Thoracic aorta (tissue), 2 donors: ENCODE data around the gene TM4SF5. TPM values are rescaled to one million over a fixed set of nuclear protein-coding genes. Genes with fewer than 3 reads are reported as not detected.
A peak's percentile ranks its signal among the peaks of the same experiment; 100 is the strongest.
"Not testable (repeated sequence)": the region's sequence is repeated elsewhere in the genome, so short reads cannot be mapped to it uniquely, and the experiment has no call there.

ENCODE experiments used
- ATAC-seq: fragments of 150-250 bp; one replicate; pipeline ENCODE4 v1.8.0; 2017; ENCODE audit warnings: low read depth; ENCODE audit not compliant: insufficient number of reproducible peaks, low FRiP score
- DNase-seq: peaks from one replicate; pipeline ENCODE4 v3.0.0-alpha.2; 2020; ENCODE audit warnings: low spot score
- H3K27ac ChIP-seq, 2 donors: fragments of 200-600 bp; sonication (generic); 1 replicate in 1 of 2; 2 replicates in 1 of 2; pipeline ENCODE4 v1.5.1; 2016; ENCODE audit warnings: mild to moderate bottlenecking in 2 of 2, moderate library complexity in 2 of 2
- H3K27me3 ChIP-seq: fragments of 200-600 bp; sonication (generic); replicated peaks from 2 replicates; pipeline ENCODE4 v1.6.0; 2016; ENCODE audit warnings: mild to moderate bottlenecking; ENCODE audit not compliant: insufficient read depth
- H3K36me3 ChIP-seq: fragments of 200-600 bp; sonication (generic); one replicate; pipeline ENCODE4 v1.5.1; 2016
- H3K4me1 ChIP-seq, 2 donors: fragments of 200-600 bp; sonication (generic); 1 replicate in 1 of 2; 2 replicates in 1 of 2; pipeline versions ENCODE4 v1.5.1 to v1.6.0; 2016; ENCODE audit warnings: low read depth in 2 of 2, mild to moderate bottlenecking in 1 of 2; ENCODE audit not compliant: control insufficient read depth in 1 of 2
- H3K4me3 ChIP-seq: fragments of 200-600 bp; sonication (generic); 2 replicates; pipeline ENCODE4 v1.5.1; 2016; ENCODE audit warnings: mild to moderate bottlenecking
- H3K9me3 ChIP-seq: fragments of 200-600 bp; sonication (generic); 2 replicates; pipeline ENCODE4 v1.5.1; 2016
- total RNA-seq, 2 donors: library from RNA; depleted of rRNA; stranded (reverse); fragments of >200 nt; gene quantifications; one replicate each; pipeline versions ENCODE4 v1.1.0 to v1.2.3, GENCODE V29; 2016
- TF ChIP-seq, protein P1 (sequence below): fragments of 200-600 bp; sonication (generic); IDR thresholded peaks from one replicate; pipeline ENCODE4 v1.5.1; 2019; ENCODE audit warnings: antibody characterized with exemption

TM4SF5 gene
- total RNA-seq, 2 donors from 2014 or later, result not detected

DNA sequence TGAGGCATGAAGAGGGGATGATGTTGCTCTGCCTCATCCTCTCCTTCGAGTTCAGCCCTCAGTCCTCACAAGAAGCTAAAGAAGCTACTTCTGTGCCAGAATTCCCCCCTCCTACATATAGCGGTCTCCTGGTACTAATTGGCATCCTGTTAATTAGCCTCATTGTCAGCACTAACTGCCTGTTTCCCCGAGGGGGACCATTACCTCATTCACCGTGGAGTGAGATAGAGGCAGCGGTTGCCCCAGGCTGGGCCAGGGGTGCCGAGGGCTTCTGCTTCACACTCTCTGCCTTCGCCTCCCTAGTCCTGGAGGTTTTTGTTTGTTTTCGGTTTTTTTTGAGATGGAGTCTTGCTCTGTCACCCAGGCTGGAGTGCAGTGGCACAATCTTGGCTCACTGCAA lies 55.7 kb downstream of the TM4SF5 start:
- Histone ChIP-seq H3K27me3 (no peaks in the 10 kb centered on the region), H3K4me3 (no peak overlapping the region), H3K36me3 (no peaks in the 10 kb centered on the region), H3K9me3 (no peaks in the 10 kb centered on the region), H3K4me1 (no peaks in the 10 kb centered on the region), H3K27ac (no peak overlapping the region)
- DNase-seq (no peak), ATAC-seq (no peak)
- TF ChIP-seq, protein P1, sequence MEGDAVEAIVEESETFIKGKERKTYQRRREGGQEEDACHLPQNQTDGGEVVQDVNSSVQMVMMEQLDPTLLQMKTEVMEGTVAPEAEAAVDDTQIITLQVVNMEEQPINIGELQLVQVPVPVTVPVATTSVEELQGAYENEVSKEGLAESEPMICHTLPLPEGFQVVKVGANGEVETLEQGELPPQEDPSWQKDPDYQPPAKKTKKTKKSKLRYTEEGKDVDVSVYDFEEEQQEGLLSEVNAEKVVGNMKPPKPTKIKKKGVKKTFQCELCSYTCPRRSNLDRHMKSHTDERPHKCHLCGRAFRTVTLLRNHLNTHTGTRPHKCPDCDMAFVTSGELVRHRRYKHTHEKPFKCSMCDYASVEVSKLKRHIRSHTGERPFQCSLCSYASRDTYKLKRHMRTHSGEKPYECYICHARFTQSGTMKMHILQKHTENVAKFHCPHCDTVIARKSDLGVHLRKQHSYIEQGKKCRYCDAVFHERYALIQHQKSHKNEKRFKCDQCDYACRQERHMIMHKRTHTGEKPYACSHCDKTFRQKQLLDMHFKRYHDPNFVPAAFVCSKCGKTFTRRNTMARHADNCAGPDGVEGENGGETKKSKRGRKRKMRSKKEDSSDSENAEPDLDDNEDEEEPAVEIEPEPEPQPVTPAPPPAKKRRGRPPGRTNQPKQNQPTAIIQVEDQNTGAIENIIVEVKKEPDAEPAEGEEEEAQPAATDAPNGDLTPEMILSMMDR, result no peak

DNA sequence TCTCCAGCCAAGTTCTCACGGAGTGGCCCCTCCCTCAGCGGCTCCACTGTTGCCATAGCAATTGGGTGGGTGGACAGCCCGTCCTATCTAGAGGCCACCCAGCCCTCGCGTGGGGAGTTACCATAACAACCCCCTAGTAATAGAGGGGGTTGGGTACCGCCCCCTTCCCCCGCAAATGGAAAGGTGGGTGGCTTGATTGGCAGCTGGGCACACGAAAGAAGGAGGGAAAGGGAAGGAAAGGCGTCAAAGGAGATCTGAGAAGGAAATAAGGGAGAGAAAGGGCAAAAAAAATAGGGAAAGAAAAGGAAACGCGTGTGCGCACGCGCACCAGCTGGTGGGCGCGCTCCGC lies 61.1 kb downstream of the TM4SF5 start:
- not testable (repeated sequence) for ATAC-seq, DNase-seq, H3K27me3 ChIP-seq, H3K36me3 ChIP-seq, H3K9me3 ChIP-seq
- Histone ChIP-seq H3K4me3 (peak overlapping the region; percentile 90), H3K27ac (peak overlapping the region in 1 of 2 donors; percentile 77), H3K4me1 (peaks cover 9 to 17% of the 10 kb centered on the region in 2 donors)

Other genes starting within 250 kb of the TM4SF5 start
- 10 to 100 TPM; 47.4 to 92.6 TPM for gene MYBBP1A, start 216.5 kb upstream of the TM4SF5 start, total RNA-seq
- not detected for gene GGT6, start 211.3 kb upstream of the TM4SF5 start, total RNA-seq
- gene SMTNL2, start 187.4 kb upstream of the TM4SF5 start, total RNA-seq, result 1 to 10 TPM; 2.6 to 2.8 TPM
- gene ALOX15, start 130.2 kb upstream of the TM4SF5 start, total RNA-seq, result not detected
- 10 to 100 TPM; 21.1 to 71.2 TPM for gene PELP1, start 67.7 kb upstream of the TM4SF5 start, total RNA-seq
- 10 to 100 TPM; 64.5 to 66.3 TPM for gene ARRB2, start 61.3 kb upstream of the TM4SF5 start, total RNA-seq
- gene MED11, start 40.5 kb upstream of the TM4SF5 start, total RNA-seq, result 10 to 100 TPM; 18.8 to 21.9 TPM
- gene ZMYND15, start 32.1 kb upstream of the TM4SF5 start, total RNA-seq, result 1 to 10 TPM; 2.5 to 5.8 TPM
- gene CXCL16, start 32.0 kb upstream of the TM4SF5 start, total RNA-seq, result 10 to 100 TPM; 27.6 to 41.7 TPM
- gene VMO1, start 14.5 kb downstream of the TM4SF5 start, total RNA-seq, result 1 to 10 TPM; 5.9 to 8.3 TPM
- gene GLTPD2, start 17.1 kb downstream of the TM4SF5 start, total RNA-seq, result not detected
- gene PSMB6, start 24.3 kb downstream of the TM4SF5 start, total RNA-seq, result 100 to 1,000 TPM in 1 of 2 donors, 10 to 100 TPM in 1; 70.0 to 160 TPM
- gene PLD2, start 35.3 kb downstream of the TM4SF5 start, total RNA-seq, result 10 to 100 TPM; 38.3 to 75.3 TPM
- 10 to 100 TPM; 44.0 to 45.0 TPM for gene MINK1, start 61.5 kb downstream of the TM4SF5 start, total RNA-seq
- 1 to 10 TPM; 1.9 to 5.6 TPM for gene C17orf107, start 127.7 kb downstream of the TM4SF5 start, total RNA-seq
- 1 to 10 TPM in 1 of 2 donors, not detected in 1; 4.1 TPM for gene CHRNE, start 131.2 kb downstream of the TM4SF5 start, total RNA-seq
- not detected for gene GP1BA, start 160.4 kb downstream of the TM4SF5 start, total RNA-seq
- 10 to 100 TPM; 27.0 to 39.7 TPM for gene SLC25A11, start 168.2 kb downstream of the TM4SF5 start, total RNA-seq
- 10 to 100 TPM; 32.4 to 38.3 TPM for gene RNF167, start 168.4 kb downstream of the TM4SF5 start, total RNA-seq
- 1,000 to 10,000 TPM in 1 of 2 donors, 100 to 1,000 TPM in 1; 806 to 1,230 TPM for gene PFN1, start 176.6 kb downstream of the TM4SF5 start, total RNA-seq
- 1 to 10 TPM; 2.5 to 2.7 TPM for gene ENO3, start 179.2 kb downstream of the TM4SF5 start, total RNA-seq
- gene SPAG7, start 195.9 kb downstream of the TM4SF5 start, total RNA-seq, result 10 to 100 TPM; 32.3 to 43.1 TPM
- 10 to 100 TPM; 31.3 to 34.0 TPM for gene CAMTA2, start 215.8 kb downstream of the TM4SF5 start, total RNA-seq
- gene INCA1, start 225.6 kb downstream of the TM4SF5 start, total RNA-seq, result 1 to 10 TPM in 1 of 2 donors, not detected in 1; 1.2 TPM
- 100 to 1,000 TPM; 113 to 152 TPM for gene KIF1C, start 226.1 kb downstream of the TM4SF5 start, total RNA-seq